Stimulated activated naive CD8-positive, alpha-beta T cell treated with anti-CD3 and anti-CD28 coated beads, Interleukin-15, Interleukin-2, amounts not matched to agents 100 ng/mL and 50 ng/mL, for 24 hours (primary cell): ENCODE data around the gene PPDPF.

Experiments used
- H3K27ac Mint-ChIP-seq: one replicate; pipeline ENCODE4 v1.8.0; 2021; ENCODE audit warnings: mild to moderate bottlenecking, mixed read lengths
- H3K27me3 Mint-ChIP-seq: one replicate; pipeline ENCODE4 v1.8.0; 2021; ENCODE audit warnings: mixed read lengths
- H3K36me3 Mint-ChIP-seq: one replicate; pipeline ENCODE4 v1.8.0; 2021; ENCODE audit warnings: low read depth, mixed read lengths
- H3K4me1 Mint-ChIP-seq: one replicate; pipeline ENCODE4 v1.8.0; 2021; ENCODE audit warnings: low read depth, mixed read lengths
- H3K4me3 Mint-ChIP-seq: one replicate; pipeline ENCODE4 v1.8.0; 2021; ENCODE audit warnings: mild to moderate bottlenecking, mixed read lengths
- H3K9me3 Mint-ChIP-seq: one replicate; pipeline ENCODE4 v1.8.0; 2021; ENCODE audit warnings: mixed read lengths

The PPDPF gene

DNA sequence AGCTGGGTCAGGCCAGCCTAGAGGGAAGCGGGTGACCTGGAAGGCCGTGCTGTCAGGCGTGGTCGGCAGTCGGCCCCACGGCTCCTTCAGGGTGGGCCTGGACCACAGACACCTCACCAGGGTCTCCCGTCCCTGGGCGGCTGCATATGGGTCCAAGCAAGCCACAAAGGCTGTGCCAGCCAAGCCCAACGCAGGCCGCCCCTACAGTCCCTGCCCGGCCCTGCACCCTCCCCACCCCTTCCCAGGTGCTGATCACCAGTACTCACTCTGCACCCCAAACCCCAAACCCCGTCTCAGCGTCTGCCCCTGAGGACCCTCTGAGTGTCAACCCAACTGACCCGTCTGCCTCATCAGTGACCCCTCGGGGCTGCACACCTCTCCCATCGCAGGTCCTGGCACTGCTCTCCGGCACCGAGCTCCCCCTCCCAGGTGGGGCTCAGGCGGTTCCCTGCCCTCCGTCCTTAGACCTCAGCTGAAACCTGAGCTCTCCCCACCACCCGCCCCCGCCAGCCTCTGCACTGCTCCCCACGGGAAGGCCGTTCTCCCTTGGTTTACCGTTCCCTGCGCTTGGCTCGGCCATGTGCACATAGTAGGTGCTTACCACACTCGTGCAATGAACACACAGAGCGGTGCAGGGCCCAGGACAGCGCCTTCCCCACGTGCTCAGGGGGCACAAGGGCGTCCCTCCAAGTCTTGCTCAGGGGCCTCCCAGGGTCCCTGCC, 1.5 kb upstream of the PPDPF start:
- peaks cover 10% of the 10 kb centered on the region for H3K4me1 Mint-ChIP-seq
- H3K36me3 Mint-ChIP-seq = peaks cover 18% of the 10 kb centered on the region
- H3K4me3 Mint-ChIP-seq = peak overlapping the region; percentile 64
- no peak overlapping the region for H3K27ac Mint-ChIP-seq
- H3K27me3 Mint-ChIP-seq = no peaks in the 10 kb centered on the region
- peaks cover 10% of the 10 kb centered on the region for H3K9me3 Mint-ChIP-seq

DNA sequence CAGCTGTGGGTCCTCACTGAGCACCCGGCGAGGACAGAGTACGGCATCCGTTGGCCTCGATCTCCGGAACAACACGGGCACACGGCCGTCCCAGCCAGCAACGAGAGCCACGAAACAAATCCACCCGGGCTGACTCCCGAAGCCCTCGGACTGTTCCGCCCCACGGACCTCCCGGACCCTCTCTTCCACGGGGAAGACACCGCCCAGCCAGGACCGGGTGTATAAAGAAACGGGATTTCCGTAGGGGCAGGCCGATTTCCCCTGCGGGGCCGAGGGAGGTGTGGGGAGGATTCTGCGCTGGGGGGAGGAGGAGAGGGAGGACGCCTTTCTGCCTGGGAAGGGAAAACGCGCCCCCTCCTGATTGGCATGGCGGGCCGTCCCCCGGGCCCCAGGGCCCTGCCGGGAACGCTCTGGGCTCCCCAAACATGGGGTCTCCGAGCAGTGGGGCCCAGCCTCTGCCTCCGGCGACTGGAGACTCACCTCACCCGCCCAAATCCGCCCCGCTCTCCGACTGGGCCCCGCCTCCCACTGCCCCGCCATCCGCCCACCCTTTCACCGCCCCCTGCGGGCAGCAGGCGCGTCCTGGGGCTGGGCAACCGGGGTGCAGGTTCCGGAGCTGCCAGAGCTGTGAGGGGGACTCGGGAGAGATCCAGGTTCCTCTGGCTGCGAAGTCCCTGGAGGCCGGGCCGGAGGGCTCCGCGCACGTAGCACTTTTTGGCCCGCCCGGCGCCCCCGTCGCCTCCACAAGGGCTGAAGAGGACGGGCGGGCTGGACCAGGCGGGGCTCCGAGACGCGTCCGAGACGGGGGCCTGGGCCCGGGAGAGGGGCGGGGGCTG, 679 bp upstream of the PPDPF start:
- Mint-ChIP-seq H3K27ac (no peak overlapping the region), H3K36me3 (peaks cover 18% of the 10 kb centered on the region), H3K4me1 (peaks cover 10% of the 10 kb centered on the region), H3K9me3 (peaks cover 5% of the 10 kb centered on the region), H3K4me3 (peak overlapping the region; percentile 64), H3K27me3 (no peaks in the 10 kb centered on the region)

DNA sequence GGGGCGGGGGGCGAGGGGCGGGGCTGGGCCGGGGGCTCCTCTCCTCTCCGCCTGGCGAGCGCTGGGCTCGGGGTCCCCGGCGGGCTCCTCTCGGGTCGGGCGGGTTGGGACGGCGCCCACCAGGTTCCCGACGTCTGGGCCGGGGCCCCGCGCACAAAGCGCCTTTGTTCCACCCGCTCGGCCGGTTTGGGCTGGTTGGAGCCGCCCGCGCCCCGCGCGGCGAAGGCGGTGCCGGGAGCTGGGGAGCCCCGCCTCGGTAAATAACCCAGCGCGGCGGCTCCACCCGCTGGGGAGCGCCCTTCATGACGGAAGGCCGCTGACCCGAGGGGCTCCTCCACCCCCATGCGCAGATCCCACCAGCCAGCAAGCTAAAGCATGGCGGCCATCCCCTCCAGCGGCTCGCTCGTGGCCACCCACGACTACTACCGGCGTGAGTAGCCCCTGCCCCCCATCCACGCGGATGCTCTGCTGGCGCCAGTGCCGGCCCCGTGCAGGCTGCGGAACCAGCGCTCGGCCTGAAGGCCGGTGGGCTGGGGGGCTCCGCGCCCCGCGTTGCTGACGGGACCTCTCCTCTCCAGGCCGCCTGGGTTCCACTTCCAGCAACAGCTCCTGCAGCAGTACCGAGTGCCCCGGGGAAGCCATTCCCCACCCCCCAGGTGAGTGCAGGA, 503 bp downstream of the PPDPF start:
- H3K4me1 Mint-ChIP-seq = peaks cover 10% of the 10 kb centered on the region
- peaks cover 5% of the 10 kb centered on the region for H3K9me3 Mint-ChIP-seq
- no peaks in the 10 kb centered on the region for H3K27me3 Mint-ChIP-seq
- H3K27ac Mint-ChIP-seq = peak overlapping the region; percentile 52
- peak overlapping the region; percentile 83 for H3K4me3 Mint-ChIP-seq
- H3K36me3 Mint-ChIP-seq = peaks cover 18% of the 10 kb centered on the region

DNA sequence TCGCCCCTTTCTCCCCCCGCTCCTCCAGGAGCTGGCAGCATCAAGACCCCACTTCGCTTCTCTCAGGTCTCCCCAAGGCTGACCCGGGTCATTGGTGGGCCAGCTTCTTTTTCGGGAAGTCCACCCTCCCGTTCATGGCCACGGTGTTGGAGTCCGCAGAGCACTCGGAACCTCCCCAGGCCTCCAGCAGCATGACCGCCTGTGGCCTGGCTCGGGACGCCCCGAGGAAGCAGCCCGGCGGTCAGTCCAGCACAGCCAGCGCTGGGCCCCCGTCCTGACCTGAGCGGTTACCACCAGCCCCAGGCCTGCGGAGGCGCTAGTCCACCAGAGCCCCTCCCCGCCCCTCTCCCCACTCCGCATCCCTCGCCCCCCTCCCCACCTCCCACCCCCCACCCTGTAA, 1.0 kb downstream of the PPDPF start:
- Mint-ChIP-seq H3K27me3 (no peaks in the 10 kb centered on the region), H3K27ac (peak overlapping the region; percentile 52), H3K36me3 (peaks cover 18% of the 10 kb centered on the region), H3K4me3 (peak overlapping the region; percentile 83), H3K4me1 (peaks cover 10% of the 10 kb centered on the region), H3K9me3 (peaks cover 5% of the 10 kb centered on the region)

DNA sequence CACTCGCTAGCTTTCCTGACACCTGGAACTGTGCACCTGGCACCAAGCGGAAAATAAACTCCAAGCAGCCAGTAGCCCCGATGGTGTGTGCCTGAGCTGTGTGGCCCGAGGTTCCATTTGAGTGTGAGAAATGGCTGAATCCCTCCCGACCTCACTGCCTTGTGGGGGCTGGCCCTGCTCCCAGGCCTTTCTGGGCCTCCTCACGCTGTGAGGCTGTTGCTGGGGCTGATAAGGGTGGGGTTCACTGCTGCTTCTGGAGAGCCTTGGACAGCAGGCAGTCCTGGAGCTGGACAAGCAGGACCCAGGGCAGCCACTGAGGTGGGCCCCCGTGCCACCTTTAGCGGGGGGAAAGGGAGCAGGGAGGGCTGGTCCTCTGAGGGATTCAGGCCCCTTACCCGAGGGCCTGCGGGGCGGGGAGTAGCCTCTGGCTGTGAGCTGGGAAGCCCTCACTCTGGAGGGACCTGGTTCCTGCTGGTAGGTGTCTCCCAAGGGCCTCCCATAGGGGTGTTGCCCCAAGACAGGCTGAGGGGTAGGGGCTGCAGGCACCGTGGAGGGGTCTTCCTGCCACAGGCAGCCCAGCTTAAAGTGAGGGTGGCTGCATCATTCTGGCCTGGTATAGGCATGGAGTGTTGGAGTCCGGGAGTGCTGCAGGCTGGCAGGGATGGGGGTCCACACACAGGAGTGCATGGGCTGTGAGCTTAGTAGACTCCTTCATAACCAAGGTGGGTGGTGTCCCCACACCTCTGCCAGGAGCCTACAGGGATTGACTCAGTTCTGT, 1.7 kb downstream of the PPDPF start:
- Mint-ChIP-seq H3K36me3 (peaks cover 18% of the 10 kb centered on the region), H3K27ac (no peak overlapping the region), H3K9me3 (peaks cover 5% of the 10 kb centered on the region), H3K4me3 (peak overlapping the region; percentile 47), H3K27me3 (no peaks in the 10 kb centered on the region), H3K4me1 (peaks cover 10% of the 10 kb centered on the region)

DNA sequence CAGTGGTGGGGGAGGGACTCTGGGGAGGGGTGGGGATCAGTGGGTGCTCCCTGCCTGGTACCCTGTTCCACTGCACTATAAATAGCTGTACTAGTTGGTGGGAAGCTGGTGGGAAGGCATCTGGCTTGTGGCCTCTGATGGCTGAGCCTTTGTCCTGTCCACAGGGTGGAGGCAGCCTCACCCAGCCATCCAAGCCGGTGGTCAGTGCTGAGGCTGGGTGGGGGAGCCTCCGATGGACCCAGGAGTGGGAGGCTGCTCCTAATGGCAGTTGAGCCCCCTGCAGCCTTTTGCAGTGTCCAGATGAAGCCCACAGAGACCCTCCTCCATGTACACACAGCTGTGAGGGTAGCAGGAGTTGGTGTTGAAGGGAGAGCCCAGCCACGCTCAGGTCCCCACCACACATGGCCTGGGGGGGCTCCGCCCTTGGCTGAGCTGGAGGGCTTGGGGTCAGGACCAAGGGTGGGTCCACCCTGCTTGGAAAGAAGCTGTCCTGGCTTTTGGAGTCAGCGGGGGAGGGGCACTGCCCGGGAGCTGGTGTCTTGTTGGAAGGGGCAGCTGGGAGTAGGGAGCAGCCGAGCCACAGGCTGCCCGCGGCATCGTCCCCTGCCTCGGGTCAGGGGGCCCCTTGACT, 2.5 kb downstream of the PPDPF start:
- Mint-ChIP-seq H3K4me3 (no peak overlapping the region), H3K9me3 (peaks cover 5% of the 10 kb centered on the region), H3K4me1 (peaks cover 10% of the 10 kb centered on the region), H3K27me3 (no peaks in the 10 kb centered on the region), H3K27ac (no peak overlapping the region), H3K36me3 (peaks cover 18% of the 10 kb centered on the region)

DNA sequence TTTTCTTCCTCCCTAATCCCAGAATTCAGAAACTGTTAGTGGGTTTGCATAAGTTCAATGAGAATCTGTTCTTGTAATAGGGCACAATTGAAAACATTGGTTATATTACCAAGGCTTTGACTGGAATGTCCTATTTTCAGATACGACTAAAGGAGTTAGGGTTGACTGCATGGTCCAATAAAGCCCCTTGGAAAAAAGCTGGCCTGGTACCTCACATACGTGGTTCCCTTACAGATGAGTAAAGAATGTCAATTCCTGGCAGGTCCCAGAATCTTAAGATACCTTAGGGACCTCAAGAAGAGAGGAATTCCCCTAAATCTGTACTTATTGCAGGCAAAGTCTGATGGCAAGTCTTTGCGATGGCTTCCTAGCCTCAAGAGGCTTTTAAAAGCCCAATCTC, 4.6 kb downstream of the PPDPF start:
- no peak overlapping the region for H3K4me3 Mint-ChIP-seq
- H3K27me3 Mint-ChIP-seq = no peaks in the 10 kb centered on the region
- H3K4me1 Mint-ChIP-seq = peaks cover 10% of the 10 kb centered on the region
- H3K27ac Mint-ChIP-seq = no peak overlapping the region
- peaks cover 5% of the 10 kb centered on the region for H3K9me3 Mint-ChIP-seq
- H3K36me3 Mint-ChIP-seq = peaks cover 18% of the 10 kb centered on the region

DNA sequence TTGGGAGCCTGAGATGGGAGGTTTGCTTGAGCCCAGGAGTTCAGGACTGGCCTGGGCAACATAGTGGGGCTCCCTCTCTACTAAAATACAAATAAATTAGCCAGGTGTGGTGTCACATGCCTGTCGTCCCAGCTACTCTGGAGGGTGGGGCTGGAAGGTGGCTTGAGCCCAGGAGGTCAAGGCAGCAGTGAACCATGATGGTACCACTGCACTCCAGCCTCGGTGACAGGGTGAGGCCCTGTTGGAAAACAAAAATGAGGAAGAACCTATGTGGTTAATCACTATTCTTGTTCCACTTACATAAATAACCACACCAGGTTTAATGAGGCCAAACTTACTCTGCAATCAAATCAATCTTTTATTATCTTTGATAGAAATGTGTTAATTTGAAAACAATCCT, 5.4 kb downstream of the PPDPF start:
- H3K4me1 Mint-ChIP-seq = peaks cover 10% of the 10 kb centered on the region
- no peak overlapping the region for H3K27ac Mint-ChIP-seq
- no peaks in the 10 kb centered on the region for H3K27me3 Mint-ChIP-seq
- H3K36me3 Mint-ChIP-seq = peaks cover 18% of the 10 kb centered on the region
- peaks cover 5% of the 10 kb centered on the region for H3K9me3 Mint-ChIP-seq
- no peak overlapping the region for H3K4me3 Mint-ChIP-seq

DNA sequence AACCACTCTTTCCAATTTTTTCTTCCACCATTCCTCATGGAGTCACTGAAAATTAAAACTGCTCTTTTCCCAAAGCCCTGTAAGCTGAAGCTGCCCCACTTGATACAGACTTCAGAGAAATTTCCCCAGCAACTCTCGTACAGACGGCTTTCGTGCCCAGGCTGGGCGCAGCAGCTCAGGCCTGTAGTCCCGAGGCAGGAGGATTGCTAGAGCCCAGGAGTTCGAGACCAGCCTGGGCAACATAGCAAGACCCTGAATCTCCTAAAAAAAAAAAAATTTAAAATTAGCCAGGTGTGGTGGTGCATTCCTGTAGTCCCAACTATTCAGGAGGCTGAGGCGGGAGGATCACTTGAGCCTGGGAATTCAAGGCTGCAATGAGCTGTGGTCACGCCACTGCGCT, 6.6 kb downstream of the PPDPF start:
- Mint-ChIP-seq H3K27ac (peak overlapping the region; percentile 53), H3K27me3 (no peaks in the 10 kb centered on the region), H3K9me3 (peaks cover 5% of the 10 kb centered on the region), H3K4me3 (no peak overlapping the region), H3K36me3 (peaks cover 16% of the 10 kb centered on the region), H3K4me1 (peaks cover 8% of the 10 kb centered on the region)

DNA sequence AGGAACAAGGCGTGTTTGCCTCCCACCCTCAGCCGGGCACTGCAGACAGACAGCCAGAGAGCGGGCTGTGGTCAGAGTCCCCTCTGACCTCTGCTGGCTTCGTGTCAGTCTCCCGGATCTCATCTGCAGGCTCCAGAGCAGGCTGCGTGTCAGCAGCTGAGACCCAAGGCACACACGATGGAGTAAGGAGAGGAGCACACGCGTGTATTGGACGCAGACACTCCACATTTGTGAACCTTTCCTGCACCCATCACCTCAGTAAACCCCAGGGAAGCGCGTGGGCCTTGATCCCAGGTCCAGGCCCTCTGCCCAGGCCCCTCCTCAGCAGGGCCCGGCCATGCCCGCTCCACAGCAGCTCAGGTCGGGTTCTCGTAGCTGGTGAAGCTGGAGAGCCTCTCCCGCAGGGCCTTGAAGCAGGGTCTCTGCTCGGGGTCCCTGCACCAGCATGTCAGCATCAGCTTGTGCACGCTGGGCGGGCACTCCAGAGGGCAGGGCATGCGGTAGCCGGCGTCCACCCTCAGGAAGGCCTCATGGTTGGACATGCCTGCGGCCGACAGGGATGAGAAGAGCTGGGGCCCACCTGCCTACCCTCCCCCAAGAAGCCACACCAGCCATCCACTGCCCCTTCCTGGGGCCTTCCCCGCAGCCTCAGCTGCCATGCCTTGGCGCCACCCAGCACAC, 8.8 kb downstream of the PPDPF start:
- H3K27me3 Mint-ChIP-seq = no peaks in the 10 kb centered on the region
- H3K36me3 Mint-ChIP-seq = no peaks in the 10 kb centered on the region
- H3K4me1 Mint-ChIP-seq = no peaks in the 10 kb centered on the region
- H3K4me3 Mint-ChIP-seq = no peak overlapping the region
- no peaks in the 10 kb centered on the region for H3K9me3 Mint-ChIP-seq
- H3K27ac Mint-ChIP-seq = no peak overlapping the region

DNA sequence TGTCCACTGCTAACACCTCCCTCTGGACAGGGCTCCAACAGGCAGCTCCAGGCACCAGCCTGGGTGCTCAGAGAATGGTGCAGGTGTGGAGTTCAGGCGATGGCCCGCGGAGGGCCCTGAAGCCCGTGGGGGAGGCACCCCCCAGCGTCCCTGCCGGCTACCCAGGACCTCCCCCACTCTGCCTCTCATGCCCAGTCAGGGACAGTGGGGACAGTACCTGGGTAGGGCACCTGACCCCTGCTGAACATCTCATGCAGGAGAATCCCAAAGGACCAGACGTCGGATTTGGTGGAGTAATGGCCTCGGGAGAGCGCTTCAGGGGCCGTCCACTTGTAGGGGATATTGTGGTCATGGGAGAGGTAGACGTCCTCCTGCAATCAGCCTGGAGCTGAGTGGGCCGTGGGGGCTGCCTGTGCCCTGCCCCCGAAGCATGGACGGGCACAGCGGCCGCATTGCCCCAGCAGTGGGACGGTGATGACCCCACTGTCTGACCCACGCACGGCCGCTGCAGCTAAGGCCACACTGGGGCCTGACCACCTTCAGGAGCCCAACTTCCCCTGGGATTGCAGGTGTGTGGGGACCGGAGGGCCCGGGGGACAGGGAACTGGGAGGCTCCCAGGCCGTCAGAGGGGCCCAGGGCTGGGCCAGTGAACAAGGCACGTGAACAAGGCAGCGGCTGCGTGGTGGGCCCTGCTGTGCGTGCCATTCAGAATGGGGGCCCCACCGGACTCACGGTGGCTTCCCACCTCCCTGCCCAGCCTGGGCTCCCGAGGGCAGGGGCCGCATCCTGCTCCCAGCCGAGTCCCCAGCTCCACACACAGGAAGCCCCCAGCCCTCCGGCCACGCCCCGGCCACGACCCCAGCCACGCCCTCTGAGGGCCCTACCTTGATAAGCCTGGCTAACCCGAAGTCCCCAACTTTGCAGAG, 9.6 kb downstream of the PPDPF start:
- H3K4me3 Mint-ChIP-seq = no peak overlapping the region
- H3K9me3 Mint-ChIP-seq = no peaks in the 10 kb centered on the region
- H3K27ac Mint-ChIP-seq = no peak overlapping the region
- no peaks in the 10 kb centered on the region for H3K4me1 Mint-ChIP-seq
- H3K36me3 Mint-ChIP-seq = no peaks in the 10 kb centered on the region
- H3K27me3 Mint-ChIP-seq = no peaks in the 10 kb centered on the region

DNA sequence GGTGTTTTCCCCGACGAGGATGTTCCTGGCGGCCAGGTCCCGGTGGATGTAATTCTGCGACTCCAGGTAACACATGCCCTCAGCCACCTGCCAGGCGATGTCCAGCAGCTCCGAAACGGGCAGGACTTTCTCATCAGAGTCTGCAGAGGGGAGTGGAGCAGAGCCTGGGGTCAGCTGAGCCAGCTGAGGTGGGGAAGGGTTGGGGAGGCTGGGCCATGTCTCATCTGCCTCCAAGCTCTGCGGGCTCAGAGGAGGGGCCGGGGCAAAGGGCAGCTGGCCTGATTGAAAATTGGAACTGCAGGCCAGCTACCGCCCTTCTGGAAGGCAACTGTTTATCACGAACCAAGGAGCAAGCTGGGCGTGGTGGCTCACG, 10.2 kb downstream of the PPDPF start:
- Mint-ChIP-seq H3K4me1 (no peaks in the 10 kb centered on the region), H3K36me3 (no peaks in the 10 kb centered on the region), H3K27me3 (no peaks in the 10 kb centered on the region), H3K27ac (no peak overlapping the region), H3K9me3 (no peaks in the 10 kb centered on the region), H3K4me3 (no peak overlapping the region)
